GM12865 (cell line): ENCODE measurements around the gene NEGR1.

Experiments used
- DNase-seq: peaks from one replicate; pipeline ENCODE4 v3.0.0; 2010; ENCODE audit warnings: low read depth
- H3K4me3 ChIP-seq: 2 replicates; pipeline ENCODE4 v1.5.1; 2011; ENCODE audit warnings: mild to moderate bottlenecking, low read depth, low read length, control low read depth
- TF ChIP-seq, protein P1 (sequence below): IDR thresholded peaks from 2 replicates; pipeline ENCODE4 v1.5.1; 2011; ENCODE audit warnings: low read length, control low read depth, low read depth, inconsistent platforms; ENCODE audit not compliant: insufficient read depth; ENCODE audit errors: missing control alignments

The NEGR1 gene

DNA sequence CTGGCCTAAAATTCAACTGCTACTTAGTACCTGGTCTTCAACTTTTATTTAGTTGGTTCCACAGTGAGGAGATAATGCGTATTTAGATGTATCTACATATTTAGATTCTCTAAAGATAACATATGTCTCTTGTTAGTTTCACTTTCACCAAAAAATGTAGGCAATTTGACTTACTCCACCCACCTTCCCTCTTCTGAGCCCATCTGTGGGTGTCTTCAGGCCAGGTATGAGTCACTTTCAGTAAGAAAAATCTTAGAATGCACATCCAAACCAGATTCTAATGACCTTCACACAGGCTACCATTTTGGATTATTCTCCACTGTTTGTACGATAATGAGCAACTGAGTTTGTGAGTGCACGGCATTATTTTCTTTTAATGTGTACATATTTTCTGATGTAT lies 501.7 kb downstream of the NEGR1 start:
- TF ChIP-seq, protein P1, sequence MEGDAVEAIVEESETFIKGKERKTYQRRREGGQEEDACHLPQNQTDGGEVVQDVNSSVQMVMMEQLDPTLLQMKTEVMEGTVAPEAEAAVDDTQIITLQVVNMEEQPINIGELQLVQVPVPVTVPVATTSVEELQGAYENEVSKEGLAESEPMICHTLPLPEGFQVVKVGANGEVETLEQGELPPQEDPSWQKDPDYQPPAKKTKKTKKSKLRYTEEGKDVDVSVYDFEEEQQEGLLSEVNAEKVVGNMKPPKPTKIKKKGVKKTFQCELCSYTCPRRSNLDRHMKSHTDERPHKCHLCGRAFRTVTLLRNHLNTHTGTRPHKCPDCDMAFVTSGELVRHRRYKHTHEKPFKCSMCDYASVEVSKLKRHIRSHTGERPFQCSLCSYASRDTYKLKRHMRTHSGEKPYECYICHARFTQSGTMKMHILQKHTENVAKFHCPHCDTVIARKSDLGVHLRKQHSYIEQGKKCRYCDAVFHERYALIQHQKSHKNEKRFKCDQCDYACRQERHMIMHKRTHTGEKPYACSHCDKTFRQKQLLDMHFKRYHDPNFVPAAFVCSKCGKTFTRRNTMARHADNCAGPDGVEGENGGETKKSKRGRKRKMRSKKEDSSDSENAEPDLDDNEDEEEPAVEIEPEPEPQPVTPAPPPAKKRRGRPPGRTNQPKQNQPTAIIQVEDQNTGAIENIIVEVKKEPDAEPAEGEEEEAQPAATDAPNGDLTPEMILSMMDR: no peak
- peak; percentile 24 for DNase-seq
- H3K4me3 ChIP-seq: no peak overlapping the region

DNA sequence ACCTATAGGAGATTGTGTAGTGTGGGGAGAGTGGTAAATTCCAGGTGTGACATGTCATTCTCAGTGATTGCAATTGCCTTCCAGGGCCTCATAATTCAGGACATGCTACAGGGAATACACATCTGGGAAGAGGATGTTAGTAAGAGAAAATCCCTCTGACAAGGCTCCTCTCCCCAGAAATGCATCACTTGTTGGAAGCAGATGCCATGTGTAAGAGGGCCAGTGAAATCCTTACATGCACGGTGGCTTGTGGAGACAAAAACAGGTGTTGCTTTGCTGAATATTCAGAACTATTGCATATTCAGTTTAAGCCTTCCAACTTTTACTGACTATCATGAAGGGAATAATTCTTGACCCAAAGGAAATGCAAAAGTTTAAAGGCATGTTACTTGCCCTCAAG lies 503.4 kb downstream of the NEGR1 start:
- TF ChIP-seq, protein P1: no peak

DNA sequence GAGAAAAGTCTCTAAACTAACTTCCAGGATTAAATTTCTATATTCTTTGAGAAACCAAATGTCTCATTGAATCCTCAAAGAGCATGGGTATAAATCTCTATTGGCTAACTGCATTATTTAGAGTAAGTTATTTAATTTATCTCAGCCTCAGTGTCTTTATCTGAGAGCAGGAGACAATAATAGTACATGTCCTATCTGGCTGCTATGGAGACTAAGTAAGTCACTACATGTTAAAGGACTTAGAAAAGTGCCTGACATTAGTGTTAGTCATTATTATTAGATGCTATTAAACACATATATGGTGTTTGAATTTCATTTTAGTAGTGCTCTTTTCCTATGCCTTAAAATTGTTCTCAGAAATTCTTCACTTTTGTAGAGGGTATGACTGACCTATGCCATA lies 505.2 kb downstream of the NEGR1 start:
- H3K4me3 ChIP-seq: no peak overlapping the region
- no peak for DNase-seq
- TF ChIP-seq, protein P1: no peak

More for the DNA sequence above, 503.4 kb downstream of the NEGR1 start:
- DNase-seq: no peak
- no peak overlapping the region for H3K4me3 ChIP-seq

DNA sequence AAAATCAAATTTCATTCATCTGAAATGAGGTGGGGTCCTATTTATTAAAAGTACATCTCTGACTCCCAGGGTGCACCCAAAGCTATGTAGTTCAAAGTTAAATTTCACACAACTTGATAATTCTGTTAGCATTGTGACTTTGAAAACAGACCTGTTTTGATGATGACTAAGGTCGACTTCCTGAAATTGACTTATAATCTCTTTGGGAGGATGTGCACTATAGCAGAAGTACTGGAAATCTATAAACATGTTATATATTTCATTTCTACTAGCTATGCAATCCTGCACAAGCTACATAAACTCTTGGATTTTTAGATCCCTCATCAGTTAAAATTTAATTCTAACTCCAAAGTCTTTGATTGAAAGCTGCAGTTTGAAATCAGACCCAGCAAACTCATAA lies 507.6 kb downstream of the NEGR1 start:
- TF ChIP-seq, protein P1: no peak
- H3K4me3 ChIP-seq: no peak overlapping the region
- DNase-seq: no peak

DNA sequence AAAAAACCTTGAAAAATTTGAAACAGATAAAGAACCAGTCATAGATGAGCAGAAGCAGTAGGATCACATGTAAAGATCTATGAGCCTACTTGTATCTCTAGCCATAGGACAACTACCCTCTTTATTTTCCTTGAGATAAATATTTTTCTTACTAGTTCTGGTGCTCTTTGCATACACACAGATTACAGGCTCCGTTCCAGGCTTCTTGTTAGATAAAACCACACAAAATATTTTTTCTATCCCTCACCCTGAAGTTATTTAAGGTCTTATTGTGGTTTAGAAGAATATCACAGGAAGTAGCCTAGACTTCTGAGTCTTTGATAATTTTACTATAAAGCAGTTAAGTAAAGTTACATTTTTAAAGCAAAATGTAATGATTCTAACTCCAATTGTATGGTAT lies 512.2 kb downstream of the NEGR1 start:
- no peak for DNase-seq
- TF ChIP-seq, protein P1: no peak
- no peak overlapping the region for H3K4me3 ChIP-seq

DNA sequence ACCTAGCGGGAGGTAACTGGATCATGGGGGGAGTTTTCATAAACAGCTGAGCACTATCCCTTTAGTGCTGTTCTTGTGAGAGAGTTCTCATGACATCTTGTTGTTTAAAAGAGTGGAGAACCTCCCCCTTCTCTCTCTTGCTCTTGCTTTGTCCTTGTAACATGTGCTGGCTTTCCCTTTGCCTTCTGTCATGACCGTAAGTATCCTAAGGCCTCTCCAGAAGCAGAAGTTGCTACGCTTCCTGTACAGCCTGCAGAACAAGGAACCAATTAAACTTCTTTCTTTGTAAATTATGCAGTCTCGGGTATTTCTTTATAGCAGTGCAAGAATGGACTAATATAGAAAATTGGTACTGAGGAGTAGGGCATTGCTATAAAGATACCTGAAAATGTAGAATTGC lies 515.6 kb downstream of the NEGR1 start:
- no peak overlapping the region for H3K4me3 ChIP-seq
- TF ChIP-seq, protein P1: no peak
- no peak for DNase-seq

DNA sequence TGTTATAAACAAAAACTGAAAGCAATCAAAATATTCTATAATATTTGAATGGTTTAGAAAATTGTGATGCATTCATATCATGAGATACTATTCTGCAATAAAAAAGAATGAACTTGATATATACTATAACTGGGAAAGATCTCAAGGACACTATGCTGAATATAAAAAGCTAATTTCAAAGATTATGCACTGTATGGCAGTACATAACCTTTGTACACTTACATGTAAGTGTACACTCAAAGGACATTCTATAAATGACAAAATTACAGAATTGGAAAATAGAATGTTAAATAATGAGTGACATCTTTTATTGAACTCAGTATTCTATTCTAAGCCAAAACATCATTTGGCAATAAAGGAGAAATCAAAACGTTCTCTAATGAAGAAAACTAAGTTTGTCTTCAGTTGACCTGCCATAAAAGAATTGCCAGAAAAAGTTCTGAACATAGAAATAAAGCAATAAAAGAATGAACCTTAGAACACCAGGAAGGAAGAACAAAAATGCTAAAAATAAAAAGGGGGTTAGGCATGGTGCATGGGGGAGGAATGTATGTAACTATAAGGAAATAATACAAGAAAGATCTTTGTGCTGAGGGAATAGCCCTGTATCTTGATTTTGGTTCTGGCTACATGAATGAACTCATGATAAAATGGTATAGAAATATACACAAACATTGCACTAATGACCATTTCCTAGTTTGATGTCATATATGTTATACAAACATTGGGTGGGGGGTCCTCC lies 519.7 kb downstream of the NEGR1 start:
- DNase-seq: no peak
- no peak overlapping the region for H3K4me3 ChIP-seq
- TF ChIP-seq, protein P1: no peak
